ENCODE measurements around the gene HNRNPLL. TPM values are rescaled to one million over a fixed set of nuclear protein-coding genes. Genes with fewer than 3 reads are reported as not detected.
"Not testable (repeated sequence)": the region's sequence is repeated elsewhere in the genome, so short reads cannot be mapped to it uniquely, and the experiment has no call there.

The HNRNPLL gene
- total RNA-seq, 1 donor from 2014 or later, result 80.2 TPM

DNA sequence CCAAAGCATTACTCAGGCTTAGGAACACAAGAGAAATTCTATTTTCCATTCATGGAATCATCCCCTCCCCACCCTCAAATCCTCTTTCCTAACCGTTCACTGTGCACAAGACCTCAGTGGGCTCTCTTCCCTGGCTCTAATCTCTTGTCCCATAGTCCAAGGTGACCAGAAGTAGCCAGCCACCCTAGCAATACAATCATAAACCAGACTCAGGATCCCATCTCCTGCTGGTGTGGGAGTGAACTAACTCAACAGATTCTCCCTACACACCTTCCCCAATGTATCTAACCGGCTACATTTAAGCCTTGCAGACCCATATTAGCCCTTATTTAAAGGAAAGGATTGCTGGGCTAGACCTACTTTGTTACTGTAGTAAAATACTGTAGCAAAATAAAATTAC lies 45.5 kb downstream of the HNRNPLL start:
- intact Hi-C loops (cut with micrococcal nuclease), result no loop called here

DNA sequence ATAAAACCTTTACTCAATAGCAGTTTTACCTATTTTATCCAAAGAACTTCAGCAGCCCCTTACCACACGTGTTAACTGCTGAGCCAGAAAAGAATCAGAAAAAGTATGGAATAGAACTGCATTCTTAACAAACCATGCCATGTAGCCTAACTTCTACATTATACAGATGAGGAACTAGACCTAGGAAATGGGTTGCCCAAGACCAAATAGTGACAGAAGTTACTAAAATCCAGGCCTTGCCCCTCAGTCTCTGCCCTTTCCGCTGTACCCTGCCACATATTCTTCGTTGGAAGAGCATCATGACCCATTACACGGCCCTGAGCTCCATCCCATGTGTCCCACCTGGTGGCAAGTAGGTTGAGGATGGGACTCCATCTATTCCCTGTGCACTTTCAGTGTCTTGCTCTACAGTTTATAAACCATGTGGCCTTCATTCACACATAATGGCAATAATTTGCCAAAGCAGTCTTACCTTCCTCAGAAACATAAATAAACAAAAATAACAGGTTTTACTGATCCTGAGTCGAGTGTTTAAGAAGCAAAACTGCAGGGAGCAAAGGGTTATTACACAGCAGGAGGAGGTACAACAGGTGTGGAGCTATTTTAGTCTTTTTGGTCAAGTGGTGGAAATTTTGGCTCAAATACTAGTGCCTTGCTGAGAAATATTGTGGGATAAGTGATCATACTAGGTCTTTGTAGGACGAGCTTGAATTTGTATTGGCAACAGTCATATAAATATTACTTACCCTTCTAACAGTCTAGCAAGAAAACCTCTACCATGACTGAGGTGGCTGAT lies 46.5 kb downstream of the HNRNPLL start:
- intact Hi-C loops (cut with micrococcal nuclease), result no loop called here

DNA sequence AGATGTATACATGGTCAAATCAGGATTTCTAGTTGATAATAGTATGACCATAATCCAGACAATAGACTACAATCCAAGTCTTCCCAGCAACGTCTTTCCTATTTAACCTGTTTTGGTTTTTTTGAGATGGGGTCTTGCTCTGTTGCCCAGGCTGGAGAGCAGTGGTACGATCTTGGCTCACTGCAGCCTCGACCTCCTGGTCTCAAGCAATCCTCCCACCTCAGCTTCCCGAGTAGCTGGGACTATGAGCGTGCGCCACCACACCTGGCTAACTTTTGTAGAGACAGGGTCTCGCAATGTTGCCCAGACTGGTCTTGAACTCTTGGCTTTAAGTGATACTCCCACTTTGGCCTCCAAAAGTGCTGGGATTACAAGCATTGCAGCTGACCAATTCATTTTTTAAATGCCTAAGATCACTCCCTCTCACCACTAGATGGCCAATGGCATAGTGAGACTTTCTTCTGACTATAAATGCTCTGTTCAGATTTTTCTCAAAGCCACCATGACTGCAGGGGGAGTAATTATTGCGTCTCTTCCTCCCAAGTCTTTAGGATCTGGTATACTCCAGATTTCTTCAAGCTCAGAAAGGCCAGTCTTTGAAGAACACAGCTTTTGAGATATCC lies 47.6 kb downstream of the HNRNPLL start:
- intact Hi-C loops (cut with micrococcal nuclease), result no loop called here

GRCh38 chr2:38553554-38553953 lies 49.2 kb downstream of the HNRNPLL start:
- intact Hi-C loops (cut with micrococcal nuclease), result no loop called here

DNA sequence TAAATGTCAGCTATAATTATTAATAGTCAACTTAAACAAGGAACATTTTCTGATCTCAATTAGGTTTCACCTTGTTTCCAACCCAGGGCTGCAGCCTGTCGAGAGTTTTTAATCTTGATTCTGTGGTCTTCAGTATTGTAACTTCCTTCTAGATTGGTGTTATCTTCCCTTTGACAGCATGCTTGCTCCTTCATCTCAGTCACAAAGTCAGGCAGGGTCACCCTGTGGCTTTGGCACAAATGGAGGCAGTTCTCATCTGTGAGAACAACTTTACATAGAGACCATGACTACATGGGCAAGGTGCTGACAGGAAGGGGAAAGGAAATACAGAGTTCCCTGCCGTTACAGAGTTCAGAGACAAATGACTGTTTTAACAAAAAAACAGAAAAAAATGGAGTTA lies 50.5 kb downstream of the HNRNPLL start:
- intact Hi-C loops (cut with micrococcal nuclease), result no loop called here

DNA sequence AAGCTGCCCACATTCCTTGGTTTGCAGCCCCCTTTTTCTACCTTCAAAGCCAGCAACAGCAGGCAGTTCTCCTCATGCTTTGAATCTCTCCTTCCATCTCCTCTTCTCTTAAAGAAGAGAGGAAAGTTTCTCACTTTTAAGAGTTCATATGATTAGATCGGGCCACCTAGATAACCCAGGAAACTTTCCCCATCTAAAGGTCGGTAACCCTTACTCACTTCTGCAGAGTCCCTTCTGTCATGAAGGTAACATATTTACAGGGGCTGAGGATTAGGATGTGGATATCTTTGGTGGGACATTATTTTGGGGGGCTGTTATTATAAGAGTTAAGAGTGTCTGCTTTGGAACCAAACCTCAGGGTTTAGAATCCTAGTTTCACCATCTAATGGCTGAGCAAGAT lies 51.0 kb downstream of the HNRNPLL start:
- intact Hi-C loops (cut with micrococcal nuclease), result no loop called here

GRCh38 chr2:38551171-38551570 lies 51.6 kb downstream of the HNRNPLL start:
- intact Hi-C loops (cut with micrococcal nuclease), result no loop called here

DNA sequence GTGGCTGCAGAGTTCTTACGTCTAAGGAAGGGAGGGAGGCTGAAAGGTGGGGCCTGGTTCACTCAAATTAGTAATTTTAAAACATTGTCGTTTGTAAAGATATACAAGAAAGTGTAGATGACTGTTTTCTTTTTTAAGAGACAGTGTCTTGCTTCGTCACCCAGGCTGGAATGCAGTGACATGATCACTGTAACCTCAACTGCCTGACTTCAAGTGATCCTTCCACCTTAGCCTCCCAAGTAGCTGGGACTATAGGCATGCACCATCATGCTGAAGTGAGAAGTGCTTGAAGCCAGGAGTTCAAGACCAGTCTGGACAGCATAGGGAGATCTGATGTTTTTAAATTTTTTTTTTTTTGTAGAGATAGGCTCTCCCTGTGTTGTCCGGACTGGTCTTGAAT lies 52.9 kb downstream of the HNRNPLL start:
- intact Hi-C loops (cut with micrococcal nuclease), result loop anchor here (10.0 kb wide), 1 partner anchor 665 kb away; no protein-coding TSS in a partner anchor

DNA sequence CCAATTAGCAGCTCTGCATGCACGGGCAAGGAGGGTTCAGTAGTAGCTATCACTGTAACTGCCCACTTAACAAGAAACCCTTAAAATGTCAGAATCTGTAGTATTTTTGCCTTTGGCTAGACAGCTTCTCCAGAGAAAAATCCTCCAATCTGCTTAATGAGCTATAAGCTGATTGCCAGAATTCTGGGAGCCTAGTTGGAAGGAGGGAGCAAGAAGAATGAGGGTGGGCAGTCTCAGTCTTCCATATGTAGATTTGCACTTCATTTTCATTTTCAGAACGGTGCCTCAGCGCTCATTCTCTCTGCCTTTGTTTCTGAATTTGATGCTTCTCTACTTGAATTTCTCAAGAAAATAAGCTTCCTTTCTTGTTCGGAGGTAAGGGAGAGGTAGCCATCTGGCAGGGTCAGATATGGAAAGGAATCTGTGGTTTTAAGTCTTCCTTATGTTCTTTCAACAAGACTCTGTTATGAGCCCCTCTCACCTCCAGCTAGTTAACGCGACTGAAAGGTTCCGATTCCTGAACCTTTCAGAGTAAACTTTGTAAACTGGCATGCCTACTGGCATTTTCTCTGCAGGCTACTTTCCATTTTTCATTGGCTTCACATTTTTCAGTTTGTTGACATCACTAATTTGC lies 53.5 kb downstream of the HNRNPLL start:
- intact Hi-C loops (cut with micrococcal nuclease), result loop anchor here (10.0 kb wide), 1 partner anchor 666 kb away; no protein-coding TSS in a partner anchor

DNA sequence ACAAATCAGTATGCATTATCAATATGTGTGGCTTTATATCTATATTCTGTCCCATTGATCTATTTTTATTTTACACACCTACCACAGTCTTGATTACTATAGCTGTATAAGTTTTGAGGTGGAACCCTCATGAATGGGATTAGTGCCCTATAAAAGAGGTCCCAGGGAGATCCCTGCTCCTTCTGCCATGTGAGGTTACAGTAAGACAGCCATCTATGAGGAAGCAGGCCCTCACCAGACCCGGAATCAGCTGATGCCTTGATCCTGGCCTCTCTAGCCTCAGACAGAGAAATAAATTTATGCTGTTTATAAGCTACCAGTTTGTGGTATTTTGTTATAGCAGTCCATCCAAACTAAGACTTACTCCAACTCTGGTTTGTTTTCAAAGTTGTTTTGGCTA lies 54.9 kb downstream of the HNRNPLL start:
- intact Hi-C loops (cut with micrococcal nuclease), result loop anchor here (10.0 kb wide), 1 partner anchor 667 kb away; no protein-coding TSS in a partner anchor

GRCh38 chr2:38546585-38546984 lies 56.1 kb downstream of the HNRNPLL start:
- intact Hi-C loops (cut with micrococcal nuclease), result loop anchor here (10.0 kb wide), 1 partner anchor 668 kb away; no protein-coding TSS in a partner anchor

GRCh38 chr2:38546064-38546463 lies 56.7 kb downstream of the HNRNPLL start:
- intact Hi-C loops (cut with micrococcal nuclease), result loop anchor here (10.0 kb wide), 1 partner anchor 669 kb away; no protein-coding TSS in a partner anchor

DNA sequence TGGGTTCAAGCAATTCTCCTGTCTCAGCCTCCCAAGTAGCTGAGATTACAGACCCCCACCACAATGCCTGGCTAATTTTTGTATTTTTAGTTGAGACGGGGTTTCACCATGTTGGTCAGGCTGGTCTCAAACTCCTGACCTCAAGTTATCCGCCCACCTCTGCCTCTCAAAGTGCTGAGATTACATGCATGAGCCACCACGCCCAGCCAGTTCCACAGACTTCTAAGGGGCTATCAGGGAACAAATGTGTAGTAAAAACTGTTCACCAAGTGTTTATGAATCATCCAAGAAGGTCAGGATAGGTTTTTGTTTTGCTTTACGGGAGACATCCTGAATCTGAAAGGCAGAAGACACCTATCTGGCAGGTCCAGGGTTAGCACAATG lies 60.5 kb downstream of the HNRNPLL start:
- intact Hi-C loops (cut with micrococcal nuclease), result loop anchor here (2.0 to 10.0 kb wide), 2 partner anchors 59 to 673 kb away; no protein-coding TSS in a partner anchor

DNA sequence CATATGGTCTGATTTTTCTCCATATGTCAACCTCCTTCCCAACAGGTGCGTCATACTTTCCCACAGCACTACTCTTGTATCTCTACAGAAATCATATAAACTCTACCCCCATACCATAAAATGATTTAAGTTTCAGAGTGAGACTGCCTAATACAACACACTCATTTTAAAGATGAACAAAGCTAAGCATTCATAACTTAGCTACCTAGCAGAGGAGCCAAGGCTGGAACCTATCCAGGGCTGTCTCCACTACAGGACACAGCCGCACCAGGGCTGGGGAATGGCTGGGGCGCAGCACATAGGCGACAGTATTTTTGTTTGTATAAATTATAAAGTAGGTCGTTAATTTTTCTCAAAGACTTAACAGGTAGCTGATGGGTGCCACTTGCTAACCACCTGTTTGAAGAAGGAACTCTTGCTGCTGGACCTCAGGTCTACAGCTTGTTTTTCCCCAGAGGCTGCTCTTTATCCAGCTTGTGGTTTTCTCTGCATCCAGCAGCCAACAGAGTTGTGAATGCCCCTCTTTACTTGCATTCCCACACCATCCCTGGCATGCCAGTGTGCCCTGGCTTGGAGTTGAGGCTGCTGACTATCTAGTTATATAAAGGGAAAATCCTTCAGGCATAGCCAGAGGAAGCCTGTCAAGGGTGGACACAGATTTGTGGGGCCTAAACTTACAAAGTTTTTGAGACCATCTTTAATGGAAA lies 62.0 kb downstream of the HNRNPLL start:
- intact Hi-C loops (cut with micrococcal nuclease), result loop anchor here (10.0 kb wide), 1 partner anchor 674 kb away; no protein-coding TSS in a partner anchor

DNA sequence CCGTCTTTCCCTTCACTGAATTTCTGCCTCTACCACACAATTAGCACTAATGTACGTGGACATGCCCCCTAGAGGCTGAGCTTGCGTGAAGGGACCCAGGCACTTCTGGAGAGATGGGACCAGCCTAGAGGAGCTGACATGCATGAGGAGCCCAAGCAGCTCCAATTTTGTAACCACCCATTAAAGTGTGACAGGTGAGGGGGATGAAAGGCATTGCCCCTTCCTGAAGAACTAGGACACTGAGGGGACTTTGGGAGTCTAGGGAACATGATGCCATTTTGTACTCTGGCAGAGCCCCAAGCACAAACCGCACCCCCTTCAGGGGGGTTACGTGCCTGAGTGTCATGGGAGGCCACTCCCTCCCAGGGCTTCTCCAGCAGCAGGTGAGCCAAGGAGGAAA lies 63.6 kb downstream of the HNRNPLL start:
- intact Hi-C loops (cut with micrococcal nuclease), result no loop called here

DNA sequence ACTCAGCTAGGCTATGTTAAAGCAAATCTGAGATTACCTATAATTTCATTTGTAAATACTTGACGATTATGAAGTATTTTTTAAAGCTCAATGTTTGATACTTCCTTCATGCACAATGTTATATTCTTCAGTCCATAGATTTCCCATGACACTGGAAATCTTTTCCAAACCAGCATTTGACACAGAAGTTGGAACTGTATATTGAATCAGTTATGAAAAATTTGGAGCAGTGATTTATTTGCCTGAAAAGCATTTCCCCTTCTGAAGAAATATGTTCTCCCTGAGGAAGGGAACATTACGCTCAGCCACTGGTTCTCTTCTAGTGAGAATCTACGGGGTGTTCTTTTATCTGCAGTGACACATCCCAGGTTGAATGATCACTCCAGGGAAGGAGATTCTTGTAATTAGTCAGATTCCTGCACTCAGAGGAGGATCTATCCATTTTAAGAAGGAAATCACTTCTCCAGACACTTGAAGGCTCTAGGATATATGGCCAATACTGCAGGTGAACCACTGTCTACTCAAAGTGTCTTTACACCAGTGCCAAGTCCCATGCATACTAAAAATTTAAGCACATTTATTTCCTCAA lies 64.7 kb downstream of the HNRNPLL start:
- intact Hi-C loops (cut with micrococcal nuclease), result no loop called here

DNA sequence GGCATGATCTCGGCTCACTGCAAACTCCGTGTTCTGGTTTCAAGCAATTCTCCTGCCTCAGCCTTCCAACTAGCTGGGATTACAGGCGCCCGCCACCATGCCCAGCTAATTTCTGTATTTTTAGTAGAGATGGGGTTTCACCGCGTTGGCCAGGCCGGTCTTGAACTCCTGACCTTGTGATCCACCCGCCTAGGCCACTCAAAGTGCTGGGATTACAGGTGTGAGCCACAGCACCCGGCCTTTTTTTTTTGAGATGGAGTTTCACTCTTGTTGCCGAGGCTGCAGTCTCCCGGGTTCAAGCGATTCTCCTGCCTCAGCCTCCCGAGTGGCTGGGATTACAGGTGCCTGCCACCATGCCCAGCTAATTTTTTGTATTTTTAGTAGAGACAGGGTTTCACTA lies 65.4 kb downstream of the HNRNPLL start:
- intact Hi-C loops (cut with micrococcal nuclease), result not testable (repeated sequence)

DNA sequence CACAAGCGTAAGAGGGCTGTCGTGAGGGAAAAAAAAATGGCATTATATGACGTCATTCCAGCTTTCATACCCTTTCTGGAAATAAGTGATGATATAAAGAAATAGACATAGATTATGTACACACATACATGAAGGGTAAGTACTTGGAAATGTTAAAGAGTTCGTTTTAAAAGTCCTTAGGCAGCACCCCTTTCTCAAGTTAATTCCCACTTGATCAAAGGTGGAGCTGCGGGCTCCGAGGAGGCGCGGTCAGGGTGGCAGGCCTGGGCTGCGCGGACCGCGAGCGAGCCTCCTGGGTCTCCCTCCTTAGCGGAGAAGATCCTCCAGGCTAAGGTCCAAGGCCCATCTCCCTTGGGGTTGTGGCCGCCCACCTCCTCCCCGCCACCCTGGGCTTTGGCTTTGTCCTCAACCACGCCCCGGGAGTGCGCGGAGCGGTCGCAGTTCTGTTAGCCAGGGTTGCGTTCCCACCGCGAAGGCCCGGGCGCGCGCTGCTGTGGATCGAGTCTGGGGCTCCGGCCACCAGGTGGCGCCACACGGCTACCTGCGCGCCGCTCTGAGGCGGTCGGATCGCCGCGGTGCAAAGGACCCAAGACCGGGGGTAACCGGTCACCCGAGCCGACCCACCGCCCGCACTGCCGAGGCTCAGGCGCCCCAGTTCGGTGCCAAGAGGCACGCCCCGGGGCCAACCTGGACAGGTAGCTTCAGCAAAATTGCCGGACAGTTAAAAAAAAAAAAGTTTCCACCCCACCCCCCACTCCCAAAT lies 66.8 kb downstream of the HNRNPLL start:
- intact Hi-C loops (cut with micrococcal nuclease), result loop anchor here (1.0 kb wide), 4 partner anchors 45 to 299 kb away; no protein-coding TSS in a partner anchor

DNA sequence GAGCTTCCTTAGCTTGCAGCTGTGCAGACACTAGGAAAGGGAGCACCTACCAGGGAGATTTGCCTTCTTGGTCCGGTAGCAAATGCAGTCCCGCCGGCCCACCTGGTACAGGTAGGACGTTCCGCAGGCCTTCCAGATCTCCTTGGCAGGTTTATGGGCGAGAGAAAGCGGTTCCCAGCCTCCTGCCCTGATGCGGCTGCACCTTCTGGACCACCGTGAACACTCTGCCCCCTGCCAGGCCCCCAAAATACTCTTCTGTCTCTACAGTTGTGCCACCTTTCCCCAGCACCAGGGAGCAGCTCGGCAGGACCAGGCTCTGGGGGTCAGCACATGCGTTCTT lies 67.4 kb downstream of the HNRNPLL start:
- intact Hi-C loops (cut with micrococcal nuclease), result no loop called here

DNA sequence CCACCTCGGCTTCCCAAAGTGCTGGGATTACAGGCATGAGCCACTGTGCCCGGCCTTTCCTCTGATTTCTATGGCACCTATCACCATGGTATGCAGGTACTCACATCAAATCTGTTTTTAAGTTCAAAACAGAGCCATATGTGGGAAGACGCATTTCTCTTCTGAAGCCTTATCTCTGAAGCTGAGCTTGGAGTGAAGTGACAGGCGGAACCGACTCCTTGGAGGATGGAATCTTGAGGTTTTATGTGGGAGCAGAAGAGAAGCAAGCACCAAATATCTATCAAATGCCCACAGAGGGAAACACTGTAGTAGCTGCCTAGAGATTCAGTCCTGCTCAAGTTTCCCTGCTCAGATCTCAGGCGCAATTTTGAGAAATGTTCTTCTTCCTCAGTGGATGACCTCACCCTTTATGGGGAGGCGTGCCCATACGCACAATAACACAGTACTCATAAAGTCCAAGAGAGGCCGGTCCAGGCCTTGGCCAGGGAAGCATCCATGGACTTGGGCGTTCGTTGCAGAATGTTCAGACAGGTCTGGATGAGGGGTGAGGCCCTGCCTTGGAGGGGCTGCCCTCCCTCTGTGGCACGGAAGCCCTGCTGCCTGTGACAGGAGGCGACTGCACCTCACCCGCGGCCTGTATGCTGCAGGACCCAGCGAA lies 67.9 kb downstream of the HNRNPLL start:
- intact Hi-C loops (cut with micrococcal nuclease), result no loop called here

Data from T-helper 1 cell treated with Interleukin-12 subunit alpha and Interleukin-12 subunit beta and Interleukin-4 antibody, amounts not matched to agents 30 ng/mL and 1 ng/mL, for 36 hours (primary cell).